ENCODE measurements around the gene TLX2. TPM values are rescaled to one million over a fixed set of nuclear protein-coding genes. Genes with fewer than 3 reads are reported as not detected.
A peak's percentile ranks its signal among the peaks of the same experiment; 100 is the strongest.

The TLX2 gene
- total and polyA plus RNA-seq, 4 donors, result not detected

DNA sequence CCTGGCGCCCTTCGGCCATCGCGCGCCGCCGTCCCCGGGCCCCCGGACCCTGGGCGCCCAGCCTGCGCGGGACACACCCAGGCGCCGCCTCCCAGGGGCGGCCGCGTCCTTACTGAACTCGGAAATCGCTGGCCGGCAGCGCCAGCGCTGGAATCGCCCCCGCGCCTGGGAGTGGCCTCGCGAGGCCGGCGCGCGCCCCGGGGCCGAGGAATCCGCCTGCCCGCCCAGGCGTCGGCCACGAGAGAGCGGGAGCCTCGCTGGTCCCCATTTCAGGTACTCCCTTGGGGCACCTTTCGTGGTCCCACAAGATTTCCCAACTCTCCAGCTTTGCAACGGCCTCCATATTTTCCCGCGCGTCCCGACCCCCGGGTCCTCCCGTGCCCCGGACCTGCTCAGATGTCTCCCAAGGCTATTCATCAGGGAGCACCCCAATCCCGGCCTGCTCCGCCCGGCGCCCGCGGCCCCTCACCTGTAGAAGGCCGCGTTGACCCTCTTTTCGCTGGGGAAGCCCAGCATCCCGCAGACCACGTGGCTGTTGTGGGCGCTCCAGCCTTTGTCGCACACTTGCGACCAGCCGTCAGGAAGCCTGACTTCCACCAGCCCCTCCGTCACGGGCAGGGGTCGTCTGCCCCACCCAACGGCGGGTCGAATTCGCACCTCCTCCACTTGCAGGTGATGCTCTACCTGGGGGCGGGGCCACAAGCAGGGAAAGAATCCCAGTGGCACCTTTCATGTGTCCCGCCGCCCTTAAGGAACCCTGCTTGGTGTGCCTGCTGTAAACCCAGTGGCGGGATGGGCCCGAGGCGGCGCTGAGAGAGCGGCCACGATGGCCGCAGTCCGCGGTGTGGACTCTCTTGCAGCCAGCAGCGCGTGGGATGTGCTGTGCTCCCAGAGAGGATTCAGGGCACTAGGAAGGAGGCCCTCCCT, 34.9 kb downstream of the TLX2 start:
- Histone ChIP-seq H3K36me3 (ENCODE audit: control insufficient read depth in 4 of 4, insufficient read depth in 3 of 4, low read depth in 1 of 4, low read length in 3 of 4) (no peaks in the 10 kb centered on the region), H3K9me3 (ENCODE audit: control insufficient read depth in 4 of 4, low read length in 3 of 4) (no peaks in the 10 kb centered on the region), H3K9ac (ENCODE audit: low read depth in 1 of 2, low read length in 2 of 2) (peak overlapping the region in 1 of 2 donors; percentile 47), H3K27me3 (ENCODE audit: control insufficient read depth in 4 of 4, insufficient read depth in 4 of 4, low read length in 3 of 4) (no peaks in the 10 kb centered on the region), H3K4me1 (ENCODE audit: control insufficient read depth in 4 of 4, insufficient read depth in 4 of 4, low read length in 3 of 4) (peaks cover 5 to 16% (median 10%) of the 10 kb centered on the region in 4 donors), H3K4me3 (ENCODE audit: low read depth in 1 of 3, low read length in 3 of 3) (peak overlapping the region; percentile 24 to 58 (median 56)), H3K27ac (ENCODE audit: low read depth in 1 of 2, low read length in 2 of 2) (no peak overlapping the region)
- TF ChIP-seq MAX (IDR thresholded peaks at IDR 0.05), result no peak
- no peak for TF ChIP-seq HNF4A (conservative IDR thresholded peaks at IDR 0.05)
- TF ChIP-seq, protein P1, sequence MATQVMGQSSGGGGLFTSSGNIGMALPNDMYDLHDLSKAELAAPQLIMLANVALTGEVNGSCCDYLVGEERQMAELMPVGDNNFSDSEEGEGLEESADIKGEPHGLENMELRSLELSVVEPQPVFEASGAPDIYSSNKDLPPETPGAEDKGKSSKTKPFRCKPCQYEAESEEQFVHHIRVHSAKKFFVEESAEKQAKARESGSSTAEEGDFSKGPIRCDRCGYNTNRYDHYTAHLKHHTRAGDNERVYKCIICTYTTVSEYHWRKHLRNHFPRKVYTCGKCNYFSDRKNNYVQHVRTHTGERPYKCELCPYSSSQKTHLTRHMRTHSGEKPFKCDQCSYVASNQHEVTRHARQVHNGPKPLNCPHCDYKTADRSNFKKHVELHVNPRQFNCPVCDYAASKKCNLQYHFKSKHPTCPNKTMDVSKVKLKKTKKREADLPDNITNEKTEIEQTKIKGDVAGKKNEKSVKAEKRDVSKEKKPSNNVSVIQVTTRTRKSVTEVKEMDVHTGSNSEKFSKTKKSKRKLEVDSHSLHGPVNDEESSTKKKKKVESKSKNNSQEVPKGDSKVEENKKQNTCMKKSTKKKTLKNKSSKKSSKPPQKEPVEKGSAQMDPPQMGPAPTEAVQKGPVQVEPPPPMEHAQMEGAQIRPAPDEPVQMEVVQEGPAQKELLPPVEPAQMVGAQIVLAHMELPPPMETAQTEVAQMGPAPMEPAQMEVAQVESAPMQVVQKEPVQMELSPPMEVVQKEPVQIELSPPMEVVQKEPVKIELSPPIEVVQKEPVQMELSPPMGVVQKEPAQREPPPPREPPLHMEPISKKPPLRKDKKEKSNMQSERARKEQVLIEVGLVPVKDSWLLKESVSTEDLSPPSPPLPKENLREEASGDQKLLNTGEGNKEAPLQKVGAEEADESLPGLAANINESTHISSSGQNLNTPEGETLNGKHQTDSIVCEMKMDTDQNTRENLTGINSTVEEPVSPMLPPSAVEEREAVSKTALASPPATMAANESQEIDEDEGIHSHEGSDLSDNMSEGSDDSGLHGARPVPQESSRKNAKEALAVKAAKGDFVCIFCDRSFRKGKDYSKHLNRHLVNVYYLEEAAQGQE (IDR thresholded peaks at IDR 0.05), result no peak
- no peak for TF ChIP-seq GABPA (IDR thresholded peaks at IDR 0.05 in 1 of 2, conservative IDR thresholded peaks at IDR 0.05 in 1 of 2)
- no peak for TF ChIP-seq SP1 (IDR thresholded peaks at IDR 0.05)
- 4% methylated on average over 85 of the region's 85 CpGs for whole genome bisulfite sequencing
- peak; percentile 58 for DNase-seq (ENCODE audit: low spot score)

DNA sequence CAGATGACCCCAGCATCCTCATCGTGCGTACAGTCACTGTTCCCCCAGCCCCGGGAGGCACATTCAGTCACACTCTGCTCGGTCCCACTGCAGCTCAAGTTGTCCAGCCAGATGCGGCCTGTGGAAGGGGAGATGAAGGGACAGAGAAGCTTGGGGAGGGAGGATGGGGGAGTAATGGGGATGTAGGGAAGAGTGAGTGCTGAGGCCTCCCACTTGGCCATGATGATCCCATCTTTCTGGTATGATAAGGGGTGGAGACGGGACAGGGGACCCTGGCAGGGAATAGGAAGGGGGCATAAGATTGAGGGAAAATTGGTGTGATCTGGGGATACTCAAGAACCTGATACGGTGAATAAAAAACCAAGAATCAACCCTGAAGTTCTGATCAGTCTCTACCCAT, 36.0 kb downstream of the TLX2 start:
- DNase-seq (ENCODE audit: low spot score), result no peak
- no peaks in the 10 kb centered on the region for H3K36me3 ChIP-seq (ENCODE audit: control insufficient read depth in 4 of 4, insufficient read depth in 3 of 4, low read depth in 1 of 4, low read length in 3 of 4)
- TF ChIP-seq CTCF (IDR thresholded peaks at IDR 0.05; ENCODE audit: low read depth, low read length, missing input control) (no peak), HNF4G (IDR thresholded peaks at IDR 0.05) (no peak), FOXA2 (IDR thresholded peaks at IDR 0.05) (no peak), NR2F2 (IDR thresholded peaks at IDR 0.05) (no peak), JUND (IDR thresholded peaks at IDR 0.05) (no peak), TAF1 (conservative IDR thresholded peaks at IDR 0.05) (no peak), HNF4A (conservative IDR thresholded peaks at IDR 0.05) (no peak), EGR1 (IDR thresholded peaks at IDR 0.05; ENCODE audit: low read depth in 2 of 2) (no peak)
- TF ChIP-seq, protein P1 (IDR thresholded peaks at IDR 0.05), result no peak
- no peak overlapping the region for H3K27ac ChIP-seq (ENCODE audit: low read depth in 1 of 2, low read length in 2 of 2)
- H3K27me3 ChIP-seq (ENCODE audit: control insufficient read depth in 4 of 4, insufficient read depth in 4 of 4, low read length in 3 of 4), result no peaks in the 10 kb centered on the region
- H3K4me1 ChIP-seq (ENCODE audit: control insufficient read depth in 4 of 4, insufficient read depth in 4 of 4, low read length in 3 of 4), result peaks cover 5 to 19% (median 12%) of the 10 kb centered on the region in 4 donors
- no peak overlapping the region for H3K4me3 ChIP-seq (ENCODE audit: low read depth in 1 of 3, low read length in 3 of 3)
- WGBS, result 75% methylated on average over 7 of the region's 7 CpGs
- no peak overlapping the region for H3K9ac ChIP-seq (ENCODE audit: low read depth in 1 of 2, low read length in 2 of 2)
- H3K9me3 ChIP-seq (ENCODE audit: control insufficient read depth in 4 of 4, low read length in 3 of 4), result no peaks in the 10 kb centered on the region

Measured in liver (tissue), 9 donors.